ENCODE data around the gene CDC23. TPM values are rescaled to one million over a fixed set of nuclear protein-coding genes. Genes with fewer than 3 reads are reported as not detected.
A peak's percentile ranks its signal among the peaks of the same experiment; 100 is the strongest.

Gene CDC23
- total and polyA plus RNA-seq, 2 of the 8 experiments (the other 6 are each of a cell fraction or from before 2014, with no cell fraction given) = 32.6 to 45.7 TPM

- H3K4me2 ChIP-seq (ENCODE audit: insufficient read depth in 1 of 2, low read depth in 2 of 2, low read length in 2 of 2) = no peak overlapping the region
- H4K8ac ChIP-seq (ENCODE audit: extremely low read depth, insufficient read depth, low read length) = no peak overlapping the region
- ChIA-PET POLR2A (ENCODE audit: partially characterized antibody) (interaction anchor here (1.4 to 2.2 kb wide), 3 partner anchors 11 to 107 kb away, joined by 5 to 9 read pairs (median 8); partner anchors contain the start of genes CDC23 and FAM53C), CTCF (ENCODE audit: partially characterized antibody) (interaction anchor here (0.6 to 11.8 kb wide), 8 partner anchors 8 to 121 kb away, joined by 3 to 112 read pairs (median 4); partner anchors contain the start of gene KDM3B)
- H3K36me3 ChIP-seq (ENCODE audit: control insufficient read depth in 2 of 4, insufficient read depth in 4 of 4, low read length in 3 of 4) = no peaks in the 10 kb centered on the region
- H4K5ac ChIP-seq (ENCODE audit: insufficient read length, low read depth, low read length) = no peak overlapping the region
- H2BK15ac ChIP-seq (ENCODE audit: low read length) = no peak overlapping the region
- no peak overlapping the region for H2BK120ac ChIP-seq (replicated peaks; ENCODE audit: low read depth, low read length)
- no peaks in the 10 kb centered on the region for H3K4me1 ChIP-seq (replicated peaks in 1 of 4; ENCODE audit: control insufficient read depth in 3 of 4, insufficient read depth in 4 of 4, low read length in 3 of 4)
- H4K91ac ChIP-seq (replicated peaks; ENCODE audit: insufficient read length, low read length) = no peak overlapping the region
- no peak overlapping the region for H3K27ac ChIP-seq (ENCODE audit: low read depth, low read length)
- DNase-seq (ENCODE audit: low read depth in 1 of 2, low spot score in 2 of 2) (no peak), FAIRE-seq (no peak)
- no peak for TF ChIP-seq SAP30 (IDR thresholded peaks at IDR 0.05; ENCODE audit: insufficient read depth, insufficient replicate concordance, low read length)
- TF ChIP-seq CBX5 (IDR thresholded peaks at IDR 0.05; ENCODE audit: low read depth, low read length) = no peak
- no peak for TF ChIP-seq MAX (IDR thresholded peaks at IDR 0.05)
- H3K23me2 ChIP-seq (ENCODE audit: low read depth, low read length) = no peaks in the 10 kb centered on the region; the same call in 1 of the 2 replicates
- H2AK5ac ChIP-seq (ENCODE audit: low read depth, low read length) = no peak overlapping the region
- peaks cover 3 to 6% of the 10 kb centered on the region in 2 experiments; a peak in 1 of 4 replicates for H3K9me3 ChIP-seq (ENCODE audit: insufficient read depth in 2 of 2, low read depth in 1 of 2, low read length in 1 of 2)
- H3K23ac ChIP-seq (ENCODE audit: insufficient read length) = no peak overlapping the region
- H3K14ac ChIP-seq (ENCODE audit: insufficient read length) = no peak overlapping the region
- H3K56ac ChIP-seq (replicated peaks; ENCODE audit: insufficient read length, low read depth, low read length) = no peak overlapping the region
- no peak overlapping the region for H2BK20ac ChIP-seq (ENCODE audit: low read length)
- H2AFZ ChIP-seq (ENCODE audit: low read length) = peak overlapping the region; percentile 56
- no peak overlapping the region for H3K4ac ChIP-seq (replicated peaks; ENCODE audit: insufficient read length, low read depth, low read length)
- no peaks in the 10 kb centered on the region for H4K20me1 ChIP-seq (replicated peaks in 1 of 2; ENCODE audit: control insufficient read depth in 1 of 2, insufficient read depth in 2 of 2, low read length in 2 of 2)
- no peak overlapping the region for H2BK5ac ChIP-seq (ENCODE audit: low read depth, low read length)
- no peak overlapping the region for H3K18ac ChIP-seq (ENCODE audit: extremely low read depth, low read length)
- H3K79me1 ChIP-seq (ENCODE audit: low read depth, low read length) = no peaks in the 10 kb centered on the region
- no peak overlapping the region for H2BK12ac ChIP-seq (ENCODE audit: low read depth, low read length)
- H3K9ac ChIP-seq (replicated peaks in 1 of 4; ENCODE audit: extremely low read depth in 1 of 4, low read depth in 3 of 4, low read length in 3 of 4) = no peak overlapping the region
- H3K79me2 ChIP-seq (ENCODE audit: control insufficient read depth in 1 of 2, insufficient read depth in 2 of 2, low read length in 2 of 2) = no peaks in the 10 kb centered on the region
- H3K4me3 ChIP-seq (ENCODE audit: extremely low read depth in 1 of 4, insufficient read depth in 2 of 4, low read depth in 3 of 4, low read length in 4 of 4) = no peak overlapping the region
- 83% methylated on average over 7 of the region's 7 CpGs; no CpG with 5 or more reads in 1 of the 2 experiments for WGBS, 2 experiments (ENCODE audit: extremely low coverage in 1 of 2, insufficient coverage in 1 of 2, insufficient read length in 1 of 2, insufficient replicate concordance in 2 of 2, low coverage in 1 of 2, low lambda C conversion rate in 2 of 2, missing lambda C conversion rate in 1 of 2)
- no peaks in the 10 kb centered on the region for H3K27me3 ChIP-seq (replicated peaks in 1 of 4; ENCODE audit: control insufficient read depth in 3 of 4, extremely low read depth in 1 of 4, insufficient read depth in 3 of 4, low read length in 3 of 4)
These were observed 18.0 kb upstream of the CDC23 start for GRCh38 chr5:138230981-138231589.
